ENCODE results near the gene MID1.

The MID1 gene

DNA sequence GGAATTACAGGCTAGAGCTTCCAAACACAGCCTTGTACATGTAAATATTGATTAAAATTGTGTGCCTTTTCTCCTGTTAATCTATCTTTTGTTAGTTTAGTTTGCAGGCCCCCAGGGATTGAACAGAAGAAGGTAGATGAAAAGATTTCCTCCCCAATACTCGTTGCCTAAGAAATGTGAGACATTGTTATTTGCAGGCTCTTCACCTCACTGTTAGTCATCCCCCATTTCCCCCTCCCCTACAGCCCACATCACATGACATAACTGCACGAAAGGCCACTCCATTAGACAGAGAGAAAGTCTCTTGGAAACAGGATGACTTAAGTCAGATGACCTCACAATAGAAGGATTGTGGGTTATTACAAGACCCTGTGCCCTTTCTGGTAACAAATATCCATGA, 13.3 kb upstream of the MID1 start:
- TF ChIP-seq CTCF (IDR thresholded peaks at IDR 0.05; ENCODE audit: insufficient read depth, missing control alignments), result no peak
- no peak for FAIRE-seq
- no peak for DNase-seq (ENCODE audit: insufficient read length, low spot score)

- no peak for FAIRE-seq
- TF ChIP-seq CTCF (IDR thresholded peaks at IDR 0.05; ENCODE audit: insufficient read depth, missing control alignments), result no peak
- DNase-seq (ENCODE audit: insufficient read length, low spot score), result no peak
These were observed 11.2 kb upstream of the MID1 start for GRCh38 chrX:10631416-10632145.

- TF ChIP-seq CTCF (IDR thresholded peaks at IDR 0.05; ENCODE audit: insufficient read depth, missing control alignments), result no peak
- FAIRE-seq (no peak), DNase-seq (ENCODE audit: insufficient read length, low spot score) (no peak)
These were observed 9.9 kb upstream of the MID1 start for GRCh38 chrX:10630320-10630719.

DNA sequence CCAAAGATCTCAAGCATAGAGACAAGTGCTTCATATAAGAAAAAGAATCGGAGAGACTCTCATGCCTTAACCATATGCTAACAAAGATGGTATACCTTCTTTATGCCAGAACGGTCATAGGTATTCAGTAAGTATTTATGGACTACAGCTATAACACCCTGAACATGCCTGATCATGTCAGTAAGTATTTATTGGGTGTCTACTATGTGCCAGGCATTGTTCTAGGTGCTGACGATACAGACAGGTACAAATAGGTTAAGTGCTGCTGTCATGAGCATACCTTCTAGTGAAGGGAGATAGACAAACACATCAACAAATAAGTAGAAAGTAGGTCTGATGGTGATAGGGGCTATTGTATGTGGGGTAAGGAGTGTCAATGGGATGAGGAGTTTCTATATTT, 9.5 kb upstream of the MID1 start:
- no peak for FAIRE-seq

DNA sequence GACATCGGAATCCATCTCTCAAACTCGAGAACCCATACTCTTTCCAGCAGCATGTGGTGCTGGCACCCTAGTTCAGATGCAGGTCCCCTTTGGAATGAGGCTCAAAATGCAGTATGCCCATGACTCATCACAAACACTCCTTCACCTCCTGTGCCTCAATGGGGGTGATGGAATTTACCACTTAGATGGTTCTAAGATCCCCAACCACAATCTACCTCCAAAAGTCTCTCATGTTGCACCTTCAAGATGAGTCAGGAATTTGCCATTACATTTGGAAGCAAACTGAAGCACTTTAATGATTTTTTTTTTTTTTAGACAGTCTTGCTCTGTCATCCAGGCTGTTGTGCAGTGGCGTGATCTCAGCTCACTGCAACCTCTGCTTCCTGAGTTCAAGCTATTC, 8.5 kb upstream of the MID1 start:
- DNase-seq (ENCODE audit: insufficient read length, low spot score) (no peak), FAIRE-seq (peak; percentile 21)
- TF ChIP-seq CTCF (IDR thresholded peaks at IDR 0.05; ENCODE audit: insufficient read depth, missing control alignments), result no peak

More for the DNA sequence above, 9.5 kb upstream of the MID1 start:
- DNase-seq (ENCODE audit: insufficient read length, low spot score), result no peak
- no peak for TF ChIP-seq CTCF (IDR thresholded peaks at IDR 0.05; ENCODE audit: insufficient read depth, missing control alignments)

GRCh38 chrX:10622197-10622596, 1.8 kb upstream of the MID1 start:
- no peak for TF ChIP-seq CTCF (IDR thresholded peaks at IDR 0.05; ENCODE audit: insufficient read depth, missing control alignments)
- DNase-seq (ENCODE audit: insufficient read length, low spot score) (no peak), FAIRE-seq (no peak)

- FAIRE-seq (no peak), DNase-seq (ENCODE audit: insufficient read length, low spot score) (no peak)
- TF ChIP-seq CTCF (IDR thresholded peaks at IDR 0.05; ENCODE audit: insufficient read depth, missing control alignments), result no peak
These were observed 849 bp downstream of the MID1 start for GRCh38 chrX:10619425-10620046.
